Neural cell (in vitro differentiated cells): ENCODE data around the gene ICE2. TPM values are rescaled to one million over a fixed set of nuclear protein-coding genes. Genes with fewer than 3 reads are reported as not detected.

ENCODE experiments used
- H2AFZ ChIP-seq: fragments of 200-600, 300-800 bp; sonication (generic), shearing (Covaris generic); 2 replicates; pipeline ENCODE4 v1.6.0; 2014; ENCODE audit warnings: low read depth, mild to moderate bottlenecking, antibody characterized with exemption, low read length, moderate library complexity
- H3F3A ChIP-seq: fragments of 200-600 bp; shearing (Covaris generic); 2 replicates; pipeline ENCODE4 v1.6.1; 2016; ENCODE audit warnings: mild to moderate bottlenecking, moderate library complexity, mixed read lengths, antibody characterized with exemption, low read length; ENCODE audit not compliant: insufficient read depth, poor library complexity, severe bottlenecking
- H3K27ac ChIP-seq: fragments of 200-600, 300-800 bp; sonication (generic), shearing (Covaris generic); 2 replicates; pipeline ENCODE4 v1.5.1; 2014; ENCODE audit warnings: mild to moderate bottlenecking, low read length, moderate library complexity
- H3K27me3 ChIP-seq: fragments of 300-800, 200-600 bp; sonication (generic), shearing (Covaris generic); 2 replicates; pipeline ENCODE4 v1.6.0; 2014; ENCODE audit warnings: mild to moderate bottlenecking, low read depth, low read length, moderate library complexity; ENCODE audit not compliant: insufficient read depth
- H3K36me3 ChIP-seq: fragments of 300-800, 200-600 bp; sonication (generic), shearing (Covaris generic); 2 replicates; pipeline ENCODE4 v1.5.1; 2014; ENCODE audit warnings: mild to moderate bottlenecking, antibody characterized with exemption, low read length, moderate library complexity; ENCODE audit not compliant: insufficient read depth
- H3K4me2 ChIP-seq: fragments of 300-800, 200-600 bp; sonication (generic), shearing (Covaris generic); 2 replicates; pipeline ENCODE4 v1.6.0; 2014; ENCODE audit warnings: mild to moderate bottlenecking, low read length
- H3K4me3 ChIP-seq: fragments of 300-800, 200-600 bp; sonication (generic), shearing (Covaris generic); 2 replicates; pipeline ENCODE4 v1.5.1; 2014; ENCODE audit warnings: mild to moderate bottlenecking, low read length, moderate library complexity
- H3K79me2 ChIP-seq: fragments of 200-600 bp; shearing (Covaris generic); replicated peaks from 2 replicates; pipeline ENCODE4 v1.6.0; 2014; ENCODE audit warnings: mild to moderate bottlenecking, low read length, moderate library complexity; ENCODE audit not compliant: insufficient read depth
- H3K9ac ChIP-seq: fragments of 300-800, 200-600 bp; sonication (generic), shearing (Covaris generic); 2 replicates; pipeline ENCODE4 v1.6.1; 2016; ENCODE audit warnings: mild to moderate bottlenecking, low read length, mixed read lengths
- H3K9me2 ChIP-seq: fragments of 200-600 bp; shearing (Covaris generic); 2 replicates; pipeline ENCODE4 v1.6.1; 2016; ENCODE audit warnings: mild to moderate bottlenecking, low read length, mixed read lengths; ENCODE audit not compliant: insufficient read depth
- H3K9me3 ChIP-seq: fragments of 200-600, 300-800 bp; sonication (generic), shearing (Covaris generic); 2 replicates; pipeline ENCODE4 v1.6.1; 2016; ENCODE audit warnings: mild to moderate bottlenecking, mixed run types, low read length, moderate library complexity, mixed read lengths
- H4K20me1 ChIP-seq: fragments of 200-600 bp; shearing (Covaris generic); 2 replicates; pipeline ENCODE4 v1.6.1; 2016; ENCODE audit warnings: mild to moderate bottlenecking, mixed run types; ENCODE audit not compliant: insufficient read depth
- EP300 ChIP-seq: fragments of 450-650 bp; conservative IDR thresholded peaks from 2 replicates; pipeline ENCODE4 v1.6.1; 2014; ENCODE audit warnings: antibody characterized with exemption, mild to moderate bottlenecking, moderate library complexity; ENCODE audit not compliant: poor library complexity, severe bottlenecking
- EZH2 ChIP-seq: fragments of 200-600, 300-800 bp; shearing (Covaris generic), sonication (generic); IDR thresholded peaks from 2 replicates; pipeline ENCODE4 v1.6.1; 2014; ENCODE audit warnings: antibody characterized with exemption, low read length, borderline replicate concordance, mild to moderate bottlenecking; ENCODE audit not compliant: insufficient read depth, poor library complexity, severe bottlenecking
- MXI1 ChIP-seq: fragments of 450-650 bp; conservative IDR thresholded peaks from 2 replicates; pipeline ENCODE4 v1.6.1; 2014; ENCODE audit warnings: antibody characterized with exemption, mild to moderate bottlenecking; ENCODE audit not compliant: poor library complexity, severe bottlenecking
- POLR2AphosphoS5 ChIP-seq: IDR thresholded peaks from 2 replicates; pipeline ENCODE4 v1.6.1; 2012
- RAD21 ChIP-seq: fragments of 450-650 bp; conservative IDR thresholded peaks from 2 replicates; pipeline ENCODE4 v1.6.1; 2014; ENCODE audit warnings: antibody characterized with exemption, mild to moderate bottlenecking, moderate library complexity
- REST ChIP-seq: IDR thresholded peaks from 2 replicates; pipeline ENCODE4 v1.6.1; 2012; ENCODE audit warnings: borderline replicate concordance
- SMC3 ChIP-seq: fragments of 450-650 bp; conservative IDR thresholded peaks from 2 replicates; pipeline ENCODE4 v1.6.1; 2014; ENCODE audit warnings: antibody characterized with exemption, mild to moderate bottlenecking, moderate library complexity; ENCODE audit not compliant: poor library complexity
- TAF1 ChIP-seq: IDR thresholded peaks from 2 replicates; pipeline ENCODE4 v1.6.1; 2012; ENCODE audit warnings: low read depth
- polyA plus RNA-seq: library from polyadenylated mRNA; depleted of rRNA; stranded (reverse); fragments of >200 nt; gene quantifications from 2 replicates; pipeline ENCODE4 v1.2.3, GENCODE V29; 2014
- TF ChIP-seq, protein P1 (sequence below): fragments of 450-650 bp; IDR thresholded peaks from 2 replicates; pipeline ENCODE4 v1.5.1; 2014; ENCODE audit warnings: antibody characterized with exemption, mild to moderate bottlenecking, moderate library complexity; ENCODE audit not compliant: poor library complexity, severe bottlenecking

The ICE2 gene
- polyA plus RNA-seq, 1 donor from 2014 or later = 34.0 TPM

DNA sequence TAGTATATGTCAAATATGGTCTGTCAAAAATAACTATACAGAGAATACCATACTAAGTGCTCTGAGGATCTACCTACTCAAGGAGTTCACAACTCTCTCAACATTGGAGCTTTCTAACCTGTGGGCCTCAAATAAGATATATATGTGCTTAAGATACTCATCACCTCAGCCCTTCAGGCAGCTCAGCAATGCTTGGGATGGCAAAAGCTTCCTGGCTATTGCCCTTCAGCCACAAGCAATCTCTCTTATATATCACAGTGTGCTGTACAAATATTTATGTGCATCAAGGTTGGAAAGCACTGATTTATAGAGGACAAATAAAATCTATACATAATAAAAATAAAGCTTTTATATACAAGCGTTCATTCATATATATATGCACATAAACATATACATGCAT, 40.3 kb downstream of the ICE2 start:
- Histone ChIP-seq H3K79me2 (no peaks in the 10 kb centered on the region), H3F3A (no peaks in the 10 kb centered on the region), H3K9ac (no peak overlapping the region), H3K4me3 (no peak overlapping the region), H3K9me2 (no peaks in the 10 kb centered on the region), H3K27ac (no peak overlapping the region), H3K9me3 (no peaks in the 10 kb centered on the region), H4K20me1 (no peaks in the 10 kb centered on the region), H3K4me2 (no peak overlapping the region), H3K36me3 (no peaks in the 10 kb centered on the region), H2AFZ (no peak overlapping the region), H3K27me3 (no peaks in the 10 kb centered on the region)
- TF ChIP-seq REST (no peak), EZH2 (no peak), POLR2AphosphoS5 (no peak), RAD21 (no peak), EP300 (no peak), TAF1 (no peak)
- TF ChIP-seq, protein P1, sequence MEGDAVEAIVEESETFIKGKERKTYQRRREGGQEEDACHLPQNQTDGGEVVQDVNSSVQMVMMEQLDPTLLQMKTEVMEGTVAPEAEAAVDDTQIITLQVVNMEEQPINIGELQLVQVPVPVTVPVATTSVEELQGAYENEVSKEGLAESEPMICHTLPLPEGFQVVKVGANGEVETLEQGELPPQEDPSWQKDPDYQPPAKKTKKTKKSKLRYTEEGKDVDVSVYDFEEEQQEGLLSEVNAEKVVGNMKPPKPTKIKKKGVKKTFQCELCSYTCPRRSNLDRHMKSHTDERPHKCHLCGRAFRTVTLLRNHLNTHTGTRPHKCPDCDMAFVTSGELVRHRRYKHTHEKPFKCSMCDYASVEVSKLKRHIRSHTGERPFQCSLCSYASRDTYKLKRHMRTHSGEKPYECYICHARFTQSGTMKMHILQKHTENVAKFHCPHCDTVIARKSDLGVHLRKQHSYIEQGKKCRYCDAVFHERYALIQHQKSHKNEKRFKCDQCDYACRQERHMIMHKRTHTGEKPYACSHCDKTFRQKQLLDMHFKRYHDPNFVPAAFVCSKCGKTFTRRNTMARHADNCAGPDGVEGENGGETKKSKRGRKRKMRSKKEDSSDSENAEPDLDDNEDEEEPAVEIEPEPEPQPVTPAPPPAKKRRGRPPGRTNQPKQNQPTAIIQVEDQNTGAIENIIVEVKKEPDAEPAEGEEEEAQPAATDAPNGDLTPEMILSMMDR = no peak

- Histone ChIP-seq H3K4me2 (no peak overlapping the region), H3K9ac (no peak overlapping the region), H3K79me2 (no peaks in the 10 kb centered on the region), H4K20me1 (no peaks in the 10 kb centered on the region), H3K9me3 (no peaks in the 10 kb centered on the region), H3K4me3 (no peak overlapping the region), H3F3A (no peaks in the 10 kb centered on the region), H3K27ac (no peak overlapping the region), H3K9me2 (no peaks in the 10 kb centered on the region), H3K27me3 (no peaks in the 10 kb centered on the region), H2AFZ (no peak overlapping the region), H3K36me3 (no peaks in the 10 kb centered on the region)
- no peak for TF ChIP-seq POLR2AphosphoS5
- no peak for TF ChIP-seq REST
- no peak for TF ChIP-seq SMC3
- TF ChIP-seq TAF1 = no peak
- no peak for TF ChIP-seq MXI1
- TF ChIP-seq, protein P1 = no peak
Measured at GRCh38 chr15:60428935-60429334, 50.0 kb downstream of the ICE2 start.
